ENCODE data around the gene CFAP53. TPM values are rescaled to one million over a fixed set of nuclear protein-coding genes. Genes with fewer than 3 reads are reported as not detected.

CFAP53 gene
- total and polyA plus RNA-seq, 2 of the 13 experiments (the other 11 are each of a cell fraction or from before 2014, with no cell fraction given): 0.05 to 0.07 TPM

DNA sequence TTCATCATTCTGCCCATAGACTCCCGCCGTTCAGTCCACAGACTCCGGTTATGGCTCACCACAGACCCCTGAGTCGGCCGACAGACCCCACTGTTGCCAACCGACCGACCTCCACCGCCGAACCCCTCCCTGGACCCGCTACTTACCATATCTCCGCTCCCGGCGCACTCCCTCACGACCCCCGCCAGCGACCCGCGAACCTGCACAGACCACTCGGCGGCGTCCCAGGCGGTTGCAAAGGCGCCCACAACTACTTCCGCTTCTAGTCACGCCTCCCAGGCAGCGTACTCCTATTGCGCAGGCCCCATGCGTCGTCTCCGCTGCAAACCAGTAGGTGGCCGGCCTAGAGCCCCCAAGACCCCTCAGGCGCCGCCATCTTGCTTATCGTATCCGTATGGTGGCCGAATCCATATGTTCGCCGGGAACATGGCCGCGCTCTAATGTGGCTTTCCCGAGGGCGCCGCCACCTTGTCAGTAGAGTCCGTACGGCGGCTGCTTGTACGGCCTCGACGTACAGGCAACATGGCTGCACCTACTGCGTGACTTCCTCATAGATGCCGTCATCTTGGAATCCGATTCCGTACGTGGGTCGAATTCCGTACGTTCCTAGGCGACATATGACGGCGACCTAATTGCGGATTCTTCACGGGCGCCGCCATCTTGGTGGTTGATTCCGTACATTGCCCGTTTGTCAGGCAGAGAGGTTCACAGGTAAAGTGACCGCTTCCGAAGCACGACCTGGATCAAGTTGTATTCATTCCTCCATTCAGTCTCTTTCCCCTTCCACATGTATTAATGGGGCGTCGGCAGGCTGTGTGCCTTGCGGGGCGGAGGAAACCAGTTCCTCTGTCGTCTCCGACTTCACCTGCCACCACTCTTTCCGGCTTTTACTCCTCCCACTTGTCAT is 21.4 kb upstream of the CFAP53 start, which contains the start of gene CXXC1 (continued):
- TF ChIP-seq, protein P1, sequence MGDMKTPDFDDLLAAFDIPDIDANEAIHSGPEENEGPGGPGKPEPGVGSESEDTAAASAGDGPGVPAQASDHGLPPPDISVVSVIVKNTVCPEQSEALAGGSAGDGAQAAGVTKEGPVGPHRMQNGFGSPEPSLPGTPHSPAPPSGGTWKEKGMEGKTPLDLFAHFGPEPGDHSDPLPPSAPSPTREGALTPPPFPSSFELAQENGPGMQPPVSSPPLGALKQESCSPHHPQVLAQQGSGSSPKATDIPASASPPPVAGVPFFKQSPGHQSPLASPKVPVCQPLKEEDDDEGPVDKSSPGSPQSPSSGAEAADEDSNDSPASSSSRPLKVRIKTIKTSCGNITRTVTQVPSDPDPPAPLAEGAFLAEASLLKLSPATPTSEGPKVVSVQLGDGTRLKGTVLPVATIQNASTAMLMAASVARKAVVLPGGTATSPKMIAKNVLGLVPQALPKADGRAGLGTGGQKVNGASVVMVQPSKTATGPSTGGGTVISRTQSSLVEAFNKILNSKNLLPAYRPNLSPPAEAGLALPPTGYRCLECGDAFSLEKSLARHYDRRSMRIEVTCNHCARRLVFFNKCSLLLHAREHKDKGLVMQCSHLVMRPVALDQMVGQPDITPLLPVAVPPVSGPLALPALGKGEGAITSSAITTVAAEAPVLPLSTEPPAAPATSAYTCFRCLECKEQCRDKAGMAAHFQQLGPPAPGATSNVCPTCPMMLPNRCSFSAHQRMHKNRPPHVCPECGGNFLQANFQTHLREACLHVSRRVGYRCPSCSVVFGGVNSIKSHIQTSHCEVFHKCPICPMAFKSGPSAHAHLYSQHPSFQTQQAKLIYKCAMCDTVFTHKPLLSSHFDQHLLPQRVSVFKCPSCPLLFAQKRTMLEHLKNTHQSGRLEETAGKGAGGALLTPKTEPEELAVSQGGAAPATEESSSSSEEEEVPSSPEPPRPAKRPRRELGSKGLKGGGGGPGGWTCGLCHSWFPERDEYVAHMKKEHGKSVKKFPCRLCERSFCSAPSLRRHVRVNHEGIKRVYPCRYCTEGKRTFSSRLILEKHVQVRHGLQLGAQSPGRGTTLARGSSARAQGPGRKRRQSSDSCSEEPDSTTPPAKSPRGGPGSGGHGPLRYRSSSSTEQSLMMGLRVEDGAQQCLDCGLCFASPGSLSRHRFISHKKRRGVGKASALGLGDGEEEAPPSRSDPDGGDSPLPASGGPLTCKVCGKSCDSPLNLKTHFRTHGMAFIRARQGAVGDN (CRISPR knock-in tag; IDR thresholded peaks at IDR 0.05): peak; percentile 77
- peak; percentile 91 for TF ChIP-seq ZNF547 (CRISPR knock-in tag; IDR thresholded peaks at IDR 0.05)
- TF ChIP-seq ZNF263 (CRISPR knock-in tag; IDR thresholded peaks at IDR 0.05): peak; percentile 84
- peak; percentile 88; the same call in 1 of the 2 replicates for TF ChIP-seq ZNF605 (CRISPR knock-in tag; IDR thresholded peaks at IDR 0.05)
- no peak for TF ChIP-seq ZNF616 (CRISPR knock-in tag; IDR thresholded peaks at IDR 0.05; ENCODE audit: low read depth)
- 0 out of 2 replicates have a peak, but pooled peaks have one; percentile 41 for TF ChIP-seq SP5 (CRISPR knock-in tag; IDR thresholded peaks at IDR 0.05; ENCODE audit: borderline replicate concordance, low read depth)
- peak; percentile 64 for TF ChIP-seq ATF7 (IDR thresholded peaks at IDR 0.05)
- TF ChIP-seq ATF7 (CRISPR knock-in tag; IDR thresholded peaks at IDR 0.05): no peak
- peak; percentile 94 for TF ChIP-seq XRCC5 (optimal IDR thresholded peaks at IDR 0.05; ENCODE audit: low read length)
- peak; percentile 90; the same call in 1 of the 2 replicates for TF ChIP-seq IRF2 (CRISPR knock-in tag; IDR thresholded peaks at IDR 0.05)
- peak; percentile 39; the same call in 1 of the 2 replicates for TF ChIP-seq ZNF746 (CRISPR knock-in tag; IDR thresholded peaks at IDR 0.05)
- TF ChIP-seq, protein P2, sequence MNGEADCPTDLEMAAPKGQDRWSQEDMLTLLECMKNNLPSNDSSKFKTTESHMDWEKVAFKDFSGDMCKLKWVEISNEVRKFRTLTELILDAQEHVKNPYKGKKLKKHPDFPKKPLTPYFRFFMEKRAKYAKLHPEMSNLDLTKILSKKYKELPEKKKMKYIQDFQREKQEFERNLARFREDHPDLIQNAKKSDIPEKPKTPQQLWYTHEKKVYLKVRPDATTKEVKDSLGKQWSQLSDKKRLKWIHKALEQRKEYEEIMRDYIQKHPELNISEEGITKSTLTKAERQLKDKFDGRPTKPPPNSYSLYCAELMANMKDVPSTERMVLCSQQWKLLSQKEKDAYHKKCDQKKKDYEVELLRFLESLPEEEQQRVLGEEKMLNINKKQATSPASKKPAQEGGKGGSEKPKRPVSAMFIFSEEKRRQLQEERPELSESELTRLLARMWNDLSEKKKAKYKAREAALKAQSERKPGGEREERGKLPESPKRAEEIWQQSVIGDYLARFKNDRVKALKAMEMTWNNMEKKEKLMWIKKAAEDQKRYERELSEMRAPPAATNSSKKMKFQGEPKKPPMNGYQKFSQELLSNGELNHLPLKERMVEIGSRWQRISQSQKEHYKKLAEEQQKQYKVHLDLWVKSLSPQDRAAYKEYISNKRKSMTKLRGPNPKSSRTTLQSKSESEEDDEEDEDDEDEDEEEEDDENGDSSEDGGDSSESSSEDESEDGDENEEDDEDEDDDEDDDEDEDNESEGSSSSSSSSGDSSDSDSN (CRISPR knock-in tag; IDR thresholded peaks at IDR 0.05): peak; percentile 59
- TF ChIP-seq ZNF343 (CRISPR knock-in tag; IDR thresholded peaks at IDR 0.05): peak; percentile 79; the same call in 1 of the 2 replicates
- no peak for TF ChIP-seq GTF2F1 (IDR thresholded peaks at IDR 0.05; ENCODE audit: low read length)
- TF ChIP-seq, protein P3, sequence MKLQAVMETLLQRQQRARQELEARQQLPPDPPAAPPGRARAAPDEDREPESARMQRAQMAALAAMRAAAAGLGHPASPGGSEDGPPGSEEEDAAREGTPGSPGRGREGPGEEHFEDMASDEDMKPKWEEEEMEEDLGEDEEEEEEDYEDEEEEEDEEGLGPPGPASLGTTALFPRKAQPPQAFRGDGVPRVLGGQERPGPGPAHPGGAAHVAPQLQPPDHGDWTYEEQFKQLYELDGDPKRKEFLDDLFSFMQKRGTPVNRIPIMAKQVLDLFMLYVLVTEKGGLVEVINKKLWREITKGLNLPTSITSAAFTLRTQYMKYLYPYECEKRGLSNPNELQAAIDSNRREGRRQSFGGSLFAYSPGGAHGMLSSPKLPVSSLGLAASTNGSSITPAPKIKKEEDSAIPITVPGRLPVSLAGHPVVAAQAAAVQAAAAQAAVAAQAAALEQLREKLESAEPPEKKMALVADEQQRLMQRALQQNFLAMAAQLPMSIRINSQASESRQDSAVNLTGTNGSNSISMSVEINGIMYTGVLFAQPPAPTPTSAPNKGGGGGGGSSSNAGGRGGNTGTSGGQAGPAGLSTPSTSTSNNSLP (IDR thresholded peaks at IDR 0.05; ENCODE audit: low read depth, low read length): peak; percentile 21; the same call in 1 of the 2 replicates
- TF ChIP-seq, protein P4, sequence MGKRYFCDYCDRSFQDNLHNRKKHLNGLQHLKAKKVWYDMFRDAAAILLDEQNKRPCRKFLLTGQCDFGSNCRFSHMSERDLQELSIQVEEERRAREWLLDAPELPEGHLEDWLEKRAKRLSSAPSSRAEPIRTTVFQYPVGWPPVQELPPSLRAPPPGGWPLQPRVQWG (CRISPR knock-in tag; IDR thresholded peaks at IDR 0.05; ENCODE audit: borderline replicate concordance, low read depth): no peak
- TF ChIP-seq ZKSCAN1 (IDR thresholded peaks at IDR 0.05; ENCODE audit: low read length): peak; percentile 93
